HepG2 (cell line): ENCODE measurements around the gene CAPN8. TPM values are rescaled to one million over a fixed set of nuclear protein-coding genes. Genes with fewer than 3 reads are reported as not detected.

ENCODE experiments used
- ATF7-NPFF ChIP-seq: sonication (generic); formaldehyde crosslinking; IDR thresholded peaks from 2 replicates; pipeline ENCODE4 v1.8.1; 2023; ENCODE audit warnings: mild to moderate bottlenecking, low read depth, missing genetic modification reagents, moderate library complexity
- BHLHE40 ChIP-seq: IDR thresholded peaks from 2 replicates; pipeline ENCODE4 v1.6.1; 2011; ENCODE audit warnings: low read length, improper control_type of control experiment
- CBFB ChIP-seq: sonication (generic); formaldehyde crosslinking; IDR thresholded peaks from 2 replicates; pipeline ENCODE4 v1.4.0; 2020; ENCODE audit warnings: missing genetic modification reagents
- CHCHD3 ChIP-seq: sonication (generic); formaldehyde crosslinking; IDR thresholded peaks from 2 replicates; pipeline ENCODE4 v1.8.0; 2022; ENCODE audit warnings: mild to moderate bottlenecking, missing genetic modification reagents, moderate library complexity
- GLMP ChIP-seq: sonication (generic); formaldehyde crosslinking; IDR thresholded peaks from 2 replicates; pipeline ENCODE4 v1.9.0; 2021; ENCODE audit warnings: missing genetic modification reagents, mild to moderate bottlenecking, borderline replicate concordance
- GTF3A ChIP-seq: sonication (generic); formaldehyde crosslinking; conservative IDR thresholded peaks from 2 replicates; pipeline ENCODE4 v1.4.0; 2020; ENCODE audit warnings: mild to moderate bottlenecking, missing genetic modification reagents
- HOXA9 ChIP-seq: sonication (generic); formaldehyde crosslinking; IDR thresholded peaks from 2 replicates; pipeline ENCODE4 v1.8.1; 2022; ENCODE audit warnings: missing genetic modification reagents, mild to moderate bottlenecking, moderate library complexity, borderline replicate concordance
- JUN ChIP-seq: sonication (generic); formaldehyde crosslinking; IDR thresholded peaks from 2 replicates; pipeline ENCODE4 v1.4.0; 2020; ENCODE audit warnings: mild to moderate bottlenecking, missing genetic modification reagents
- MIXL1 ChIP-seq: IDR thresholded peaks from 2 replicates; pipeline ENCODE4 v1.6.1; 2016
- PCBP1 ChIP-seq: fragments of 200-400 bp; formaldehyde crosslinking; IDR thresholded peaks from 2 replicates; pipeline ENCODE4 v1.6.1; 2017; ENCODE audit warnings: mild to moderate bottlenecking, low read depth, low read length, borderline replicate concordance
- PTBP1 ChIP-seq: fragments of 200-400 bp; formaldehyde crosslinking; IDR thresholded peaks from 2 replicates; pipeline ENCODE4 v1.6.1; 2018; ENCODE audit warnings: low read length, low read depth; ENCODE audit not compliant: poor library complexity, severe bottlenecking
- RFXAP ChIP-seq: sonication (generic); formaldehyde crosslinking; IDR thresholded peaks from 2 replicates; pipeline ENCODE4 v1.4.0; 2020; ENCODE audit warnings: missing genetic modification reagents, borderline replicate concordance
- SIN3A ChIP-seq: IDR thresholded peaks from 2 replicates; pipeline ENCODE4 v1.6.1; 2011; ENCODE audit warnings: low read depth, mild to moderate bottlenecking, control low read depth, low read length, borderline replicate concordance
- SMAD1 ChIP-seq: sonication (generic); formaldehyde crosslinking; IDR thresholded peaks from 2 replicates; pipeline ENCODE4 v1.4.0; 2020; ENCODE audit warnings: missing genetic modification reagents, low read depth, mild to moderate bottlenecking, borderline replicate concordance
- TERF1 ChIP-seq: sonication (generic); formaldehyde crosslinking; IDR thresholded peaks from 2 replicates; pipeline ENCODE4 v1.8.0; 2022; ENCODE audit warnings: mild to moderate bottlenecking, missing genetic modification reagents, moderate library complexity
- THAP8 ChIP-seq: sonication (generic); formaldehyde crosslinking; IDR thresholded peaks from 2 replicates; pipeline ENCODE4 v1.5.1; 2020; ENCODE audit warnings: missing genetic modification reagents, mild to moderate bottlenecking, borderline replicate concordance
- TP53 ChIP-seq: sonication (generic); formaldehyde crosslinking; conservative IDR thresholded peaks from 2 replicates; pipeline ENCODE4 v1.4.0; 2020; ENCODE audit warnings: missing genetic modification reagents
- ZFP36 ChIP-seq: fragments of 150-350 bp; IDR thresholded peaks from 2 replicates; pipeline ENCODE4 v1.6.1; 2018; ENCODE audit warnings: borderline replicate concordance, low read length, low read depth; ENCODE audit not compliant: partially characterized antibody
- ZNF225 ChIP-seq: sonication (generic); formaldehyde crosslinking; IDR thresholded peaks from 2 replicates; pipeline ENCODE4 v1.4.0; 2020; ENCODE audit warnings: mild to moderate bottlenecking, missing genetic modification reagents
- ZNF326 ChIP-seq: sonication (generic); formaldehyde crosslinking; IDR thresholded peaks from 2 replicates; pipeline ENCODE4 v1.4.0; 2020; ENCODE audit warnings: missing genetic modification reagents, borderline replicate concordance
- ZNF670 ChIP-seq: sonication (generic); formaldehyde crosslinking; IDR thresholded peaks from 2 replicates; pipeline ENCODE4 v1.8.0; 2022; ENCODE audit warnings: mild to moderate bottlenecking, missing genetic modification reagents, borderline replicate concordance
- polyA plus RNA-seq, 8 experiments: library from polyadenylated mRNA; depleted of rRNA in 3 of 8; stranded (reverse) in 7 of 8; unstranded in 1 of 8; fragments of >200 nt; fragmentation: Illumina TruSeq in 4 of 8; extraction: Trizol in 4 of 8; gene quantifications; 2 replicates each; pipeline versions ENCODE4 v1.2.1 to v1.2.3, GENCODE V29; 2011 to 2016; ENCODE audit warnings: low read depth in 4 of 8, missing spikeins in 1 of 8, mixed read lengths in 1 of 8; ENCODE audit not compliant: insufficient read depth in 1 of 8
- total RNA-seq, 5 experiments: library from RNA; depleted of rRNA; stranded (reverse); fragments of >200 nt; fragmentation: Illumina TruSeq; extraction: Trizol; gene quantifications; 2 replicates each; pipeline ENCODE4 v1.2.3, GENCODE V29; 2016; ENCODE audit warnings: low read depth in 1 of 5
- TF ChIP-seq, protein P1 (sequence below): IDR thresholded peaks from 2 replicates; pipeline ENCODE4 v1.6.1; 2012; ENCODE audit warnings: inconsistent platforms
- TF ChIP-seq, protein P2 (sequence below): IDR thresholded peaks from 2 replicates; pipeline ENCODE4 v1.6.1; 2012; ENCODE audit warnings: low read depth, low read length, improper control_type of control experiment
- TF ChIP-seq, protein P3 (sequence below): sonication (generic); formaldehyde crosslinking; IDR thresholded peaks from 2 replicates; pipeline ENCODE4 v1.8.0; 2022; ENCODE audit warnings: missing genetic modification reagents, low read depth, mild to moderate bottlenecking, borderline replicate concordance

CAPN8 gene
- total and polyA plus RNA-seq, 2 of the 13 experiments (the other 11 are each of a cell fraction or from before 2014, with no cell fraction given) = 0.20 to 0.25 TPM

GRCh38 chr1:223622132-223622842 lies 43.2 kb downstream of the CAPN8 start (continued):
- no peak for TF ChIP-seq HOXA9 (CRISPR knock-in tag)
- no peak for TF ChIP-seq TP53 (CRISPR knock-in tag)
- TF ChIP-seq, protein P1, sequence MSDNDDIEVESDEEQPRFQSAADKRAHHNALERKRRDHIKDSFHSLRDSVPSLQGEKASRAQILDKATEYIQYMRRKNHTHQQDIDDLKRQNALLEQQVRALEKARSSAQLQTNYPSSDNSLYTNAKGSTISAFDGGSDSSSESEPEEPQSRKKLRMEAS = peak; percentile 47
- TF ChIP-seq, protein P2, sequence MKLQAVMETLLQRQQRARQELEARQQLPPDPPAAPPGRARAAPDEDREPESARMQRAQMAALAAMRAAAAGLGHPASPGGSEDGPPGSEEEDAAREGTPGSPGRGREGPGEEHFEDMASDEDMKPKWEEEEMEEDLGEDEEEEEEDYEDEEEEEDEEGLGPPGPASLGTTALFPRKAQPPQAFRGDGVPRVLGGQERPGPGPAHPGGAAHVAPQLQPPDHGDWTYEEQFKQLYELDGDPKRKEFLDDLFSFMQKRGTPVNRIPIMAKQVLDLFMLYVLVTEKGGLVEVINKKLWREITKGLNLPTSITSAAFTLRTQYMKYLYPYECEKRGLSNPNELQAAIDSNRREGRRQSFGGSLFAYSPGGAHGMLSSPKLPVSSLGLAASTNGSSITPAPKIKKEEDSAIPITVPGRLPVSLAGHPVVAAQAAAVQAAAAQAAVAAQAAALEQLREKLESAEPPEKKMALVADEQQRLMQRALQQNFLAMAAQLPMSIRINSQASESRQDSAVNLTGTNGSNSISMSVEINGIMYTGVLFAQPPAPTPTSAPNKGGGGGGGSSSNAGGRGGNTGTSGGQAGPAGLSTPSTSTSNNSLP = no peak
- TF ChIP-seq SIN3A = no peak
- no peak for TF ChIP-seq MIXL1 (CRISPR knock-in tag)
- TF ChIP-seq BHLHE40 = 0 out of 2 replicates have a peak, but pooled peaks have one; percentile 15
- no peak for TF ChIP-seq THAP8
- TF ChIP-seq PCBP1 = no peak
- no peak for TF ChIP-seq CBFB (CRISPR knock-in tag)
- TF ChIP-seq GLMP (CRISPR knock-in tag) = no peak
- no peak for TF ChIP-seq JUN (CRISPR knock-in tag)
- TF ChIP-seq ZNF670 = no peak
- TF ChIP-seq ATF7-NPFF (CRISPR knock-in tag) = no peak
- TF ChIP-seq ZNF225 (CRISPR knock-in tag) = no peak
- no peak for TF ChIP-seq ZFP36
- TF ChIP-seq SMAD1 (CRISPR knock-in tag) = no peak
- no peak for TF ChIP-seq CHCHD3 (CRISPR knock-in tag)
- TF ChIP-seq PTBP1 = no peak
- no peak for TF ChIP-seq GTF3A (CRISPR knock-in tag)
- no peak for TF ChIP-seq TERF1
- TF ChIP-seq, protein P3, sequence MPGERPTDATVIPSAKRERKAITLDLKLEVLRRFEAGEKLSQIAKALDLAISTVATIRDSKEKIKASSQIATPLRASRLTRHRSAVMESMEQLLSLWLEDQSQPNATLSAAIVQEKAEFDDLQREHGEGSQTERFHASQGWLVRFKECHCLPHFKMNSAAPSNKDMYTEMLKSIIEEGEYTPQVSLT (CRISPR knock-in tag) = no peak
- TF ChIP-seq ZNF326 = no peak
- no peak for TF ChIP-seq RFXAP
